IgD-negative memory B cell (primary cell): ENCODE measurements around the gene ADD2. TPM values are rescaled to one million over a fixed set of nuclear protein-coding genes. Genes with fewer than 3 reads are reported as not detected.
"Not testable (repeated sequence)": the region's sequence is repeated elsewhere in the genome, so short reads cannot be mapped to it uniquely, and the experiment has no call there.

Source experiments
- H3K27ac Mint-ChIP-seq, 3 donors: one replicate each; pipeline ENCODE4 v1.8.0; 2020 to 2022; ENCODE audit warnings: mild to moderate bottlenecking in 3 of 3, mixed read lengths in 3 of 3, moderate library complexity in 1 of 3
- H3K27me3 Mint-ChIP-seq: one replicate; pipeline ENCODE4 v1.8.0; 2021; ENCODE audit warnings: mixed read lengths
- H3K36me3 Mint-ChIP-seq: one replicate; pipeline ENCODE4 v1.8.0; 2020; ENCODE audit warnings: mild to moderate bottlenecking, mixed read lengths
- H3K4me1 Mint-ChIP-seq, 3 donors: one replicate each; pipeline ENCODE4 v1.8.0; 2020 to 2022; ENCODE audit warnings: mixed read lengths in 3 of 3, mild to moderate bottlenecking in 1 of 3
- H3K4me3 Mint-ChIP-seq, 4 donors: one replicate each; pipeline ENCODE4 v1.8.0; 2020 to 2022; ENCODE audit warnings: mild to moderate bottlenecking in 4 of 4, mixed read lengths in 4 of 4, moderate library complexity in 3 of 4
- H3K9me3 Mint-ChIP-seq, 3 donors: one replicate each; pipeline ENCODE4 v1.8.0; 2020 to 2021; ENCODE audit warnings: mixed read lengths in 3 of 3, mild to moderate bottlenecking in 1 of 3
- polyA plus RNA-seq: library from polyadenylated mRNA; unstranded; fragments of 300-500 nt; fragmentation: Illumina TruSeq; gene quantifications from one replicate; pipeline ENCODE4 v1.2.3, GENCODE V29; 2021

The ADD2 gene
- polyA plus RNA-seq, 1 donor from 2014 or later = 17.3 TPM

DNA sequence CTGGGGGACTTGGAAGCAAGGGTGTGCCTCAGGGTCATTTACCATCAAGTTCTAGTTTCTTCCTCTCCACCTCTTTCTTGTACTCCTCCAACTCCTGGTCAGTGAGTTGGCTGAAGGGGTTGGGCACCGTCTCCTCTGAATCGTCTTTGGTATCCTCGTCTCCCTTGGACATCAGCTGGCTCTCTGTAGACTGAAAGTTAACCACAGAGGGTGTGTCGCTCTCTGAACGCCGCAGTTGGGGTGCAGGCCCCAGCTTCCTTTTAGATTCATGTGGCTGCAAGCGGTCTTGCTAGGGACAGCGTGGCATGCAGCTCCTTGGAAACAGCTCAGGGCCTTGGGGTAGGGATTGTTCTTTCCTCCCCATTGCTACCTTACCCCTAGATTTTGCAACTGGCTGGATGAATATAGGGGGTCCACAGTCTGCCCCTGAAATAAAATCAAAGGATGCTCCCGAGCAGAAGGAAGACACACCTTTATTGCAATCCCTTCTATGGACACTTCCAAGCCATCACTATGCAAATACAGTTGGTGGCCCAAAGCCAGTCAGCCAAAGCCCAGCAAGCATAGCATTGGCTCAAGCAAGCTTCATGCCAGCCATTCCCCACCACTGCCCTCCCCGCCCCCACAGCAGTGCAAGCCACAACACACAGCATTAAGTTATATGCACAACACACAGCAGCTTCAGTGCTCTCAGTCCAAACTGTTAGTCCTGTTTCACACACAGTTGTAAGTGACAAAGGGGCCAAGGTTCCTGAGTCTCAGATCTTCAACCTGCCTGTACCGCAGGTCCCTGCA is 93.2 kb downstream of the ADD2 start:
- H3K9me3 Mint-ChIP-seq = no peaks in the 10 kb centered on the region
- no peak overlapping the region for H3K4me3 Mint-ChIP-seq
- H3K27ac Mint-ChIP-seq = no peak overlapping the region
- peaks cover 0 to 2% (median 0%) of the 10 kb centered on the region in 3 donors for H3K4me1 Mint-ChIP-seq
- H3K27me3 Mint-ChIP-seq = no peaks in the 10 kb centered on the region
- H3K36me3 Mint-ChIP-seq = peaks cover 5% of the 10 kb centered on the region

DNA sequence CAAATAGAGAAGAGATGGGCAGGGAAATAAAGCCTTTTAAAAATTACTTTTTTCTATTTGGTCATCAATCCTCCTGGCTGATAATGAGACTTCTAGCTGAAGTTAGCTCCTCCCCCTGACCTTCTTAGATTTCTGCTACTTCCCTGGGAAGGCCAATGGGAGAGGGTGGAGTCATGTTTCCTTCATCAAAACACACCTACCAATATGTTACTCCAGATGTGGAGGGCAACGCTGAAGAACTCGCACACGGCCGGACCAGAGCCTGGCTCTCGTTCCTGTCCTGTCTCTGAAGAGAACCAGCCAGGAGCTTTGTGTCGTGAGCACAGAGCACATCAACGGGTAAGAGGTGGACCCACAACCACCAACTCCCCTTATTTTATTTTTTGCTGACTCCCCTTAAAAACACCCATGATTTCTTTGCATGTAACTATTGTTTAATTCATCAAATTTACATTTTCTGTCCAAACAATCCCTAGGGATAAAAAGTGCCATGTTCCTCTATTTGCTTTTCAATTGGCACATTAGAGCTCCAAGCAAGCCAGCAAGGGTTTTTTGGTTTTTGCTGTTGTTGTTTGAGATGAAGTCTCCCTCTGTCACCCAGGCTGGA is 94.9 kb downstream of the ADD2 start:
- no peak overlapping the region for H3K27ac Mint-ChIP-seq
- peaks cover 5% of the 10 kb centered on the region for H3K36me3 Mint-ChIP-seq
- H3K27me3 Mint-ChIP-seq = no peaks in the 10 kb centered on the region

DNA sequence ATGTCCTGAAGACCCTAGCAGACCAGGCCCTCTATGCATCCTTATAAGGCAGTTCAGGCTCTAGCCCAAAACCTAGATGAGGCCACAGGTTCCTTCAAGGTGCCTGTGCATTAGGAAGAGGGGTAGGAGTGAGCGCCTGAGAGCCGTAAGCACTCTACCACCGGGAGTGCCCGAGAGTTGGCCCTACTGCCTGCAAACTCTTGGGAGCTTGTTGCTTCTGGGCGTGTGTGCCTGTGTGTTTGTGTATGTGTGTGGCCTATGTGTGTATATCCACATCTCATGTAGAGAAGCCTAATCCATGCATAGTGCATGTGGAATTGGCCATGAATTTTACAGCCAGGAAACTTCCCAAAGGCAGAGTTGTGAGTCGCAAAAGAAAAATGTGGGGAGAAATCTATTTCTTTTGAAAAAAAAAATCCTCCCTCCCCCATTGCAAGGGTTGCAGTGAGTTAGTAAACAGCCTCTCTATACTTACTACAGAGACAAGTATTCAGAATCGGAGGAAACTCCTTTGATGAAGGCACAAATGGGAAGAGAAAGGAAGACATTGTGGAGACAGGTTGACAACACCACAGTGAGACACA is 96.8 kb downstream of the ADD2 start:
- Mint-ChIP-seq H3K36me3 (peaks cover 9% of the 10 kb centered on the region), H3K4me3 (no peak overlapping the region), H3K27ac (peak overlapping the region in 1 of 3 donors; percentile 30), H3K4me1 (peaks cover 0 to 2% (median 0%) of the 10 kb centered on the region in 3 donors), H3K27me3 (no peaks in the 10 kb centered on the region), H3K9me3 (no peaks in the 10 kb centered on the region)

More for the DNA sequence above, 94.9 kb downstream of the ADD2 start:
- Mint-ChIP-seq H3K4me1 (peaks cover 0 to 2% (median 0%) of the 10 kb centered on the region in 3 donors), H3K9me3 (no peaks in the 10 kb centered on the region), H3K4me3 (peak overlapping the region in 1 of 4 donors; percentile 45)

DNA sequence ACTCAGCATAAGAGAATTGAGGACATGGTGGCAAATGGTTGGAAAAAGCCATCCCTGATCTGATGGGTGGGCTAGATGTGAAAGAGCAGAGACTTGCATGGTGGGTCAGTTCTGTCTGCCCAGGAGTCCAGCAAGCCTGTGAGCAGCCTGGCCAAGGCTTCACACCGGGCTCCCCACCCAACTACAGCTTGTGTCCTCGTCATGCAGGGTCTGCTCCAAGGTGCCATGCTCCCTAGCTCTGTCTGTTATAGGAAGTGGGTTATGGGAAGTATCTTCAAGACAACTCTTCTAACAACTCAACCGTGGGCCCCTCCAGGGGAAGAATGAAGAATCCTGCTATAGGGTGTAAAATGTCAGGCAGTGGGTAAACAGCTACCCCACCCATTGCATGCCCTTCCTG is 97.4 kb downstream of the ADD2 start:
- H3K27ac Mint-ChIP-seq = no peak overlapping the region
- no peaks in the 10 kb centered on the region for H3K27me3 Mint-ChIP-seq
- no peak overlapping the region for H3K4me3 Mint-ChIP-seq
- no peaks in the 10 kb centered on the region for H3K9me3 Mint-ChIP-seq
- H3K4me1 Mint-ChIP-seq = peaks cover 0 to 2% (median 0%) of the 10 kb centered on the region in 3 donors
- H3K36me3 Mint-ChIP-seq = peaks cover 9% of the 10 kb centered on the region

DNA sequence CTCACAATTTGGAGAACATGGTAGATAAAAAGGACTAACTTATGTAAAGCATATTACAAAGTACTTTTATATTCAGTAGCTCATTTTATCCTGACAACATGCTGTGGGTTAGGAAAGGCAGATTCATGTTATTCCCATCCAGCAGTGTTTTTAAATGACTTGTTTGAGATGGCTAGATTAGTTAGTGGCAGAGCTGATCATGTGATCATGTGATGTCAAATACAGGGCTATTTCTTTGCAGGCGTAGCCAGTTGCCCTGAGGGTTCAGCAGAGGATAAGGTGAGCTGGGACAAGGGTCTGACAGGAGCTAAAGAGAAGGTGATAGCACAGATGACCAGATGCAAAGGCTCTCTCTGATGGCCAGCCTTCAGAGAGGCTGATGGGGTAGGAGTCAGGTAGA is 97.8 kb downstream of the ADD2 start:
- Mint-ChIP-seq H3K27me3 (no peaks in the 10 kb centered on the region), H3K4me3 (no peak overlapping the region), H3K36me3 (peaks cover 9% of the 10 kb centered on the region), H3K9me3 (no peaks in the 10 kb centered on the region), H3K27ac (peak overlapping the region in 1 of 3 donors; percentile 0), H3K4me1 (peaks cover 0 to 5% (median 0%) of the 10 kb centered on the region in 3 donors)

DNA sequence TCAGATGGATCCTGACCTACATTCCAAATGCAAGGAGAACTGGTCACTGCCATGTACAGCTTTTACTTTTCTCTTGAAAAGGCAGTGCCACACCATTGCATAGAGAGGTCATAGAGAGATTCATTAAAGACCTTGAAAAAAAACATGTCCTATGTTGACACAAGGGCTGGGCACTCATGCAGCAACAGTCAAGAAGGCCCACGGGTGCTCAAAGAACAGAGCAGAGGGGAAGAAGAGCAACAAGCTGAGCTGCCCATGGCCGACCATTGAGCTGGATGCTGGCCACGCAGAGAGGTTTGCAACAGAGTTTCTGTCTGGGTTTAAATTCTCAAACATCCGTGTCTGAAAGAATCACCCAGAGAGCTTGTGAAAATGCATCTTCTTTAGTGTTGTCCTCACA is 99.1 kb downstream of the ADD2 start:
- no peak overlapping the region for H3K27ac Mint-ChIP-seq
- no peaks in the 10 kb centered on the region for H3K27me3 Mint-ChIP-seq
- peaks cover 0 to 11% (median 7%) of the 10 kb centered on the region in 3 donors for H3K4me1 Mint-ChIP-seq
- no peaks in the 10 kb centered on the region for H3K9me3 Mint-ChIP-seq
- H3K36me3 Mint-ChIP-seq = peaks cover 12% of the 10 kb centered on the region
- H3K4me3 Mint-ChIP-seq = no peak overlapping the region

DNA sequence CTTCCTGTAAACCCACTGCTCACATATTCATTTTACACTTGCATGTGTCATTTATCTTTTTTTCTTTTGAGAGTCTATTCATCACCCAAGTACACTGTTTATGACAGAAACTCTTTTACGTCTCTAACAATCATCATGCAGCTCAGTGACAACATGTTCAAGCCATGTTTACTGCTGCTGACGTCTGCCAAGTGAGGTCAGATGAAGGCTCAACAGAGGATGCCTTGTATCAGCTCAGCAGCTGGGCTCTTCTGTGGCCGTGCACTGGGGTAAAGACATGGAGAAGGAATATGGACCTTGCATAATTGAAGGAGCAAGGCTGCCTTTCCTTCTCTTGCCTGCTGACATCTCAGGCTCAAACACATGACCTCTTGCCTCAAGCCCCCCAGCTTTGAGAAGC is 99.6 kb downstream of the ADD2 start:
- H3K36me3 Mint-ChIP-seq = peaks cover 9% of the 10 kb centered on the region
- H3K27ac Mint-ChIP-seq = no peak overlapping the region
- H3K9me3 Mint-ChIP-seq = no peaks in the 10 kb centered on the region
- no peak overlapping the region for H3K4me3 Mint-ChIP-seq
- peaks cover 0 to 11% (median 7%) of the 10 kb centered on the region in 3 donors for H3K4me1 Mint-ChIP-seq
- H3K27me3 Mint-ChIP-seq = no peaks in the 10 kb centered on the region

DNA sequence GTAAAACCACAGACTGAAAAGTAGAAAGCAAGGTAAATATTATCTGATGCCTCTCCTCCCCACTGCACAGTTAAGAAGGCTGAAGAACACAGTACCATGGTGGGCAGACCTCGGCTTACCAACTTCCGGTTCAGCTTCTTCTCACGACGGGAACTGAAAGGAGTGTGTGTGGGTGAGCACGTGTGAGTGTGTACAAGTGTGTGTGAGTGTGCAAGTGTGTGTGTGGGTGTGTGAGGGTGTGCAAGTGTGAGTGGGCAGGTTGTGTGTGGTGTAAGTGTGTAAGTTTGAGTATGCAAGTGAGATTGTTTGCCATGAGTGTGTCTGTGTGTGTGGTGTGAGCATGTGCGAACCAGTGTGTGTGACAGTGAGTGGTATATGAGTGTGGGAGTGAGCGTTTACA is 103.5 kb downstream of the ADD2 start:
- Mint-ChIP-seq H3K27ac (peak overlapping the region in 1 of 3 donors; percentile 15), H3K36me3 (peaks cover 9% of the 10 kb centered on the region), H3K9me3 (no peaks in the 10 kb centered on the region), H3K27me3 (no peaks in the 10 kb centered on the region), H3K4me1 (peaks cover 0 to 11% (median 7%) of the 10 kb centered on the region in 3 donors), H3K4me3 (no peak overlapping the region)

DNA sequence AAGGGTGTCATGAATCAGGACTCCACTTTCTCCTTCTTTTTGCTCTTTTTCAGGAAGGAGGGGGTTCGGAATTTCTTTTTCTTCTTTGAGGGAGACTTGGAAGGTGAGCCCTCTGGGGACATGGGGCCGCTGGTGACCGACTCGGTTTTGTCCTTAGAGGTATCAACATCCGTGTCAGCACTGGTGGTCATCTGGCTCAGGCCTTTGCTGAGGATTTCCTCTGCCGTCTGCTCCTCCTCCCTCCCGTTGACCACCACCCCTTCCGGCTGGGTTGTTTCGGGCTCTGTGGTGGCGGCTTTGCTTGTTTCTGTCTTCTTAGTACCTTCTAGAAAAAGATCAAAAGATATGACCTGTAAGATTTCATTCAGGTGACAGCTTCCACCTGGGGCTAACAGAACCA is 104.6 kb downstream of the ADD2 start:
- no peak overlapping the region for H3K27ac Mint-ChIP-seq

DNA sequence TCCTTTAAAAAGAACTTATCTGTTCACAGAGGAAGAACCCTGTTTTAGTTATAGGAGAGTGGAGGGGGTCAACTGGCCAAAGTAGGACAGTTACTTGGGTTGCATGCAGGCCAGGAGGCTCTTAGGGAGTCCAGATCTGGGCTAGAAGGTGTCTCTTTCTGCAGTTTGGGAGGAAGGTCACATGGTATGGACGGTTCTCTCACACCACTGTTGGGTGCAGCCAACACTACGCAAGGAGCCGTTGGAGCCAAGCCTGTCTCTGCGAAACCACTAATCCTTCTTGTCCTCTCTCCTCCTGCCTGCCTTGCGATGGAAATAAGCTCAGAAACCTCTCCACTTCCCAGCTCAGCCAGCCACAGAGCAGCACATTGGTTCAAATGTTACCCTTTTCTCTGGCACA is 108.4 kb downstream of the ADD2 start:
- H3K9me3 Mint-ChIP-seq = no peaks in the 10 kb centered on the region
- no peaks in the 10 kb centered on the region for H3K36me3 Mint-ChIP-seq
- H3K27me3 Mint-ChIP-seq = no peaks in the 10 kb centered on the region
- no peak overlapping the region for H3K4me3 Mint-ChIP-seq
- peaks cover 5 to 9% (median 8%) of the 10 kb centered on the region in 3 donors for H3K4me1 Mint-ChIP-seq
- no peak overlapping the region for H3K27ac Mint-ChIP-seq

More for the DNA sequence above, 104.6 kb downstream of the ADD2 start:
- Mint-ChIP-seq H3K36me3 (peaks cover 9% of the 10 kb centered on the region), H3K4me1 (peaks cover under 1 to 12% (median 7%) of the 10 kb centered on the region in 3 donors), H3K4me3 (no peak overlapping the region), H3K9me3 (no peaks in the 10 kb centered on the region), H3K27me3 (no peaks in the 10 kb centered on the region)

DNA sequence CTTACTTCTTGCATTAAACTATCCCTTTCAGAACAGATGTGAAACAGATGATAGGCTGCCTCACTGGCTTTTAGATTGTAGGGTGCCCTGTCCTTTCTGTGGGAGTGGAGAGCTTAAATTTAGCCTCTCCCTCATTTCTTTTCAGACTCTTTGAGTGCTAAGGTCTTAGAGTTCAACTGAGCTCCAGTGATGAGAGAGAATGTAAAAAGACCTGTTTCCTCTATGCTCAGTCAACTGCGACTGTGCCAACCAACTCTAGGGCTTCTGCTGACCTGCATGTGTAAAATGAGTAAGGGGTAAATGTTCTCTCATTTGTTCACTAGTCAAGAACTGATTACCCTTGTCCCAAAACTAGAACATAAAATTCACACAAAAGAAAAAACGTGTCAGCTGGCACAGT is 109.5 kb downstream of the ADD2 start:
- Mint-ChIP-seq H3K4me3 (no peak overlapping the region), H3K36me3 (no peaks in the 10 kb centered on the region), H3K4me1 (peaks cover 2 to 8% (median 6%) of the 10 kb centered on the region in 3 donors), H3K27ac (no peak overlapping the region), H3K9me3 (no peaks in the 10 kb centered on the region), H3K27me3 (no peaks in the 10 kb centered on the region)

DNA sequence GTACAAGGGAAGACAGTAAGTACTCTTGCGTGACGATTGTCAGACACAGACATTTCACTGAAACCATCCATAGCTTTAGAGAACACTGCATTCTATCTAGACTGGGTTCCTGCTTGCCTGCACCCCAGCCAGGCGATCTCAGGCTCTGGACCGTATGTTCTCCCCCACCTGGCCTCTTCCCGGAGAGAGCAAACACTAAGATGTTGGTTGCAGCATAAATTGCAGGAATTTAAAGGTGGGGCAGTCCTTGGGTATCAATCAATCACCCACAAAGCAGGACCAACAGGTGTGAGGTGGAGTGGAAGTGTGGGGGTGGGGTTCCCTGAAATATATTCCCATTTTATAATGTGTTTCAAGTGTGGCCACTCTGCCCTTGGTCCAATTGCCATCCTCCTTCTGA is 110.8 kb downstream of the ADD2 start:
- H3K36me3 Mint-ChIP-seq = no peaks in the 10 kb centered on the region
- H3K27me3 Mint-ChIP-seq = no peaks in the 10 kb centered on the region
- H3K4me1 Mint-ChIP-seq = peaks cover 2 to 8% (median 6%) of the 10 kb centered on the region in 3 donors
- no peak overlapping the region for H3K4me3 Mint-ChIP-seq
- peaks cover 0 to under 1% (median 0%) of the 10 kb centered on the region in 3 donors for H3K9me3 Mint-ChIP-seq
- H3K27ac Mint-ChIP-seq = peak overlapping the region in 1 of 3 donors; percentile 80

DNA sequence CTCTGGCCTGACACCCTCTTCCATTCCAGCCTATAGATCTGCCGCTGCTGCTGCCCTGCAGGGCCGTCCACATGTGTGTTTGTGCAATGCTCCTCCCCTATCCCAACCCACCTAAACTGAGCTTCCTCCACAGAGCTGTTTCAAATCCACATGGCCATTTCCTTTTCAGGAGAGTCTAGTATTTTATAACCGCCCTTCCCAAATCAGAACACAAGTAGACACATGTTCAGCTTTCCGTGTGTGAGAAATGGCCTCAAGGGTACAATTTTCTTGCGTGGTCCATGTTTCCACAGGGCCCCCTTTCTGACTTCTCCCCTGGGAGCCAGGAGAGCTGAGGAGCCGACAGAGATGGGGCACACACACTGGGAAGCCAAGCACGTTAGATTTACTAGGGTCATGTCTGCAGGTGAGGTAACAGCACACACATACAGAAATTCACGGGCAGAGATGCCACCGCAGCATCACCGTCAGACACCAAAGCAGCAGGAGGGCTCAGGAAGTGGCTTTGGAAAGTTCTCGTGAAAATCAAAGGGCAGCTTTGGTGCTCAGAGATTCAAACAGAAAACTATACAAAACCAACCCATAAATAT is 111.5 kb downstream of the ADD2 start:
- no peak overlapping the region for H3K27ac Mint-ChIP-seq
- H3K4me1 Mint-ChIP-seq = peaks cover 2 to 8% (median 6%) of the 10 kb centered on the region in 3 donors
- H3K36me3 Mint-ChIP-seq = no peaks in the 10 kb centered on the region
- H3K9me3 Mint-ChIP-seq = peaks cover 0 to 8% (median 1%) of the 10 kb centered on the region in 3 donors
- peak overlapping the region in 1 of 4 donors; percentile 1 for H3K4me3 Mint-ChIP-seq
- H3K27me3 Mint-ChIP-seq = peaks cover 5% of the 10 kb centered on the region

DNA sequence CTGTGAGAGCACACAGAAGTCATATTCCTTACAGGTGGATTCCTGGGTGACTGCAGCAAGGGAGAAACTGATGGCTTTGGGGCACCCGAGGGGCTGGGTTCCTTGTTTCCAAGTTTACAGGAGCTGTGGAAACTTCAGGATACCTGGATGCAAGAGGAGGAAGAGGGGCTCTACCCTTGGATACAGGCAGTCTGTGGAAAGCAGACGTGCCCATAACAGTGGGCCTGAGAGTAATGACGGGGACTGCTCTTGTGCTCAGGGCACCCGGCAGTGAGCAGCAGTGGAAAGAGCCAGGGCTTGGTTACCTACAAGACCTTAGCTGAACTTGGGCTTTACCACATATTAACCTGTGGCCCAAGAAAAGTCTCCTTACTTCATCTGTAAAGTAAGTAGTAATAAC is 112.2 kb downstream of the ADD2 start:
- peaks cover 0 to 9% (median 1%) of the 10 kb centered on the region in 3 donors for H3K9me3 Mint-ChIP-seq
- H3K4me3 Mint-ChIP-seq = no peak overlapping the region
- peaks cover 7% of the 10 kb centered on the region for H3K27me3 Mint-ChIP-seq
- H3K27ac Mint-ChIP-seq = no peak overlapping the region
- no peaks in the 10 kb centered on the region for H3K36me3 Mint-ChIP-seq
- peaks cover 2 to 8% (median 6%) of the 10 kb centered on the region in 3 donors for H3K4me1 Mint-ChIP-seq

DNA sequence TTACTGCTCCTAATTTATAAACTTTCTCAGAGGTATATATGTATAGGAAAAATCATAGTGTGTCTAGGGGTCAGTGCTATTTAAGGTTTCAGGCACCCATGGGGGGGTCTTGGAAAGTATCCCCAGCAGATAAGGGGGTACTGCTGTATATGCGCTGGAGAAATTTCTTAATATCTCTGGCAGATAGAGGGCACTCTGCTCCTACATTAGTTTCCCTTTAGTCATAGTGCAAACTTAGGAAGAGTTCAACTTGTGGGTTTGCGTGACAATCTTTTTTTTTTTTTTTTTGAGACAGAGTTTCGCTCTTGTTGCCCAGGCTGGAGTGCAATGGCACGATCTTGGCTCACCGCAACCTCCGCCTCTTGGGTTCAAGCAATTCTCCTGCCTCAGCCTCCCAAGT is 112.8 kb downstream of the ADD2 start:
- H3K27me3 Mint-ChIP-seq, H3K4me3 Mint-ChIP-seq, H3K4me1 Mint-ChIP-seq, H3K9me3 Mint-ChIP-seq, H3K36me3 Mint-ChIP-seq: not testable (repeated sequence)
- peak overlapping the region in 1 of 3 donors; percentile 57 for H3K27ac Mint-ChIP-seq
